Ishikawa (cell line): ENCODE data around the gene OGG1.

Experiments
- CEBPB ChIP-seq: IDR thresholded peaks from 2 replicates; pipeline ENCODE4 v1.6.1; 2012
- CREB1 ChIP-seq: IDR thresholded peaks from 2 replicates; pipeline ENCODE4 v1.6.1; 2012; ENCODE audit warnings: low read depth
- EP300 ChIP-seq: IDR thresholded peaks from 2 replicates; pipeline ENCODE4 v1.6.1; 2012; ENCODE audit warnings: borderline replicate concordance
- FOXM1 ChIP-seq: IDR thresholded peaks from 2 replicates; pipeline ENCODE4 v1.6.1; 2012; ENCODE audit warnings: low read depth, borderline replicate concordance
- RAD21 ChIP-seq: IDR thresholded peaks from 2 replicates; pipeline ENCODE4 v1.6.1; 2012; ENCODE audit warnings: low read depth
- TAF1 ChIP-seq: IDR thresholded peaks from 2 replicates; pipeline ENCODE4 v1.6.1; 2012; ENCODE audit warnings: low read depth, mild to moderate bottlenecking
- TCF12 ChIP-seq: IDR thresholded peaks from 2 replicates; pipeline ENCODE4 v1.6.1; 2012; ENCODE audit warnings: low read depth
- TEAD4 ChIP-seq: IDR thresholded peaks from 2 replicates; pipeline ENCODE4 v1.6.1; 2012
- ZBTB7A ChIP-seq: IDR thresholded peaks from 2 replicates; pipeline ENCODE4 v1.6.1; 2012; ENCODE audit warnings: low read depth
- TF ChIP-seq, protein P1 (sequence below): IDR thresholded peaks from 2 replicates; pipeline ENCODE4 v1.6.1; 2012
- TF ChIP-seq, protein P2 (sequence below): IDR thresholded peaks from 2 replicates; pipeline ENCODE4 v1.6.1; 2012; ENCODE audit warnings: low read depth, mild to moderate bottlenecking

DNA sequence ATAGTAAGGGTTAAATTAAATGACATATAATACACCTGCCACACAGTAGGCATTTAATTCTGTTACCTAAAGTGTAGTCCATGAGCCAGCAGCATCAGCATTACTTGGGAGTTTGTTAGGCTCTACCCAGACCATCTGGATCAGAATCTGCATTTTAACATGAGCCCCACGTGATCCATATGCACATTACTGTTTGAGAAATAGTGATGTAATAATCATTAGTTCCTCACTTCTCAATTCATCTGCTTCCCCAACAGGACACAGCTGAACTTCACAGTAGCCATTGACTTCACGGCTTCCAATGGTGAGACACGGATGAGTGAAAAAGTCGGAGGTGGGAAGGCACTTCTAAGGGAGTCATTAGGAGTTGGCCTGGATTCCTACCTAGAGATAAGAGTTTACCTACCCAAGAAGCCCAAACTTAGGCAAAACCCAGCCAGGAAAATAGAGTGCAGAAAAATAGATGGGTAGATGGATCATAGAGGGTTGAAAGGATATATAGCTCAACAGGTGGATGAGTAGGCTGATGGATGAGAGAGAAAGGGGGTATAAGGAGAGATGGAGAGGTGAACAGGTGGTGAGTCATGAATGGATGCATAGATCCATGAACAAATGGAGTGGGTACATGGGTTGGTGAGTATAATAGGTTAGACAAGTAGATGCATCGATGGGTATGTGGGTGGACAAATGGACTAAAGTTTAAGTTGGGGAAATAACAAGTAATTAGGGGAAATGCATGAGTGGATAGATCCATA lies 32.8 kb upstream of the OGG1 start:
- TF ChIP-seq, protein P1, sequence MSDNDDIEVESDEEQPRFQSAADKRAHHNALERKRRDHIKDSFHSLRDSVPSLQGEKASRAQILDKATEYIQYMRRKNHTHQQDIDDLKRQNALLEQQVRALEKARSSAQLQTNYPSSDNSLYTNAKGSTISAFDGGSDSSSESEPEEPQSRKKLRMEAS = no peak
- TF ChIP-seq EP300 = no peak
- TF ChIP-seq TEAD4 = no peak
- no peak for TF ChIP-seq TAF1
- no peak for TF ChIP-seq TCF12
- TF ChIP-seq RAD21 = no peak
- no peak for TF ChIP-seq FOXM1
- no peak for TF ChIP-seq CREB1
- TF ChIP-seq, protein P2, sequence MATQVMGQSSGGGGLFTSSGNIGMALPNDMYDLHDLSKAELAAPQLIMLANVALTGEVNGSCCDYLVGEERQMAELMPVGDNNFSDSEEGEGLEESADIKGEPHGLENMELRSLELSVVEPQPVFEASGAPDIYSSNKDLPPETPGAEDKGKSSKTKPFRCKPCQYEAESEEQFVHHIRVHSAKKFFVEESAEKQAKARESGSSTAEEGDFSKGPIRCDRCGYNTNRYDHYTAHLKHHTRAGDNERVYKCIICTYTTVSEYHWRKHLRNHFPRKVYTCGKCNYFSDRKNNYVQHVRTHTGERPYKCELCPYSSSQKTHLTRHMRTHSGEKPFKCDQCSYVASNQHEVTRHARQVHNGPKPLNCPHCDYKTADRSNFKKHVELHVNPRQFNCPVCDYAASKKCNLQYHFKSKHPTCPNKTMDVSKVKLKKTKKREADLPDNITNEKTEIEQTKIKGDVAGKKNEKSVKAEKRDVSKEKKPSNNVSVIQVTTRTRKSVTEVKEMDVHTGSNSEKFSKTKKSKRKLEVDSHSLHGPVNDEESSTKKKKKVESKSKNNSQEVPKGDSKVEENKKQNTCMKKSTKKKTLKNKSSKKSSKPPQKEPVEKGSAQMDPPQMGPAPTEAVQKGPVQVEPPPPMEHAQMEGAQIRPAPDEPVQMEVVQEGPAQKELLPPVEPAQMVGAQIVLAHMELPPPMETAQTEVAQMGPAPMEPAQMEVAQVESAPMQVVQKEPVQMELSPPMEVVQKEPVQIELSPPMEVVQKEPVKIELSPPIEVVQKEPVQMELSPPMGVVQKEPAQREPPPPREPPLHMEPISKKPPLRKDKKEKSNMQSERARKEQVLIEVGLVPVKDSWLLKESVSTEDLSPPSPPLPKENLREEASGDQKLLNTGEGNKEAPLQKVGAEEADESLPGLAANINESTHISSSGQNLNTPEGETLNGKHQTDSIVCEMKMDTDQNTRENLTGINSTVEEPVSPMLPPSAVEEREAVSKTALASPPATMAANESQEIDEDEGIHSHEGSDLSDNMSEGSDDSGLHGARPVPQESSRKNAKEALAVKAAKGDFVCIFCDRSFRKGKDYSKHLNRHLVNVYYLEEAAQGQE = no peak
- no peak for TF ChIP-seq ZBTB7A
- no peak for TF ChIP-seq CEBPB
